Stimulated activated CD4-positive, alpha-beta T cell treated with anti-CD3 and anti-CD28 coated beads, TNF-alpha, amount 100 ng/mL, for 48 hours (primary cell): ENCODE results near the gene OSBPL6.

Experiments
- DNase-seq, 3 donors: peaks; one replicate each; pipeline ENCODE4 v3.0.0-alpha.2; 2020; ENCODE audit warnings: low read depth in 3 of 3

Gene OSBPL6

DNA sequence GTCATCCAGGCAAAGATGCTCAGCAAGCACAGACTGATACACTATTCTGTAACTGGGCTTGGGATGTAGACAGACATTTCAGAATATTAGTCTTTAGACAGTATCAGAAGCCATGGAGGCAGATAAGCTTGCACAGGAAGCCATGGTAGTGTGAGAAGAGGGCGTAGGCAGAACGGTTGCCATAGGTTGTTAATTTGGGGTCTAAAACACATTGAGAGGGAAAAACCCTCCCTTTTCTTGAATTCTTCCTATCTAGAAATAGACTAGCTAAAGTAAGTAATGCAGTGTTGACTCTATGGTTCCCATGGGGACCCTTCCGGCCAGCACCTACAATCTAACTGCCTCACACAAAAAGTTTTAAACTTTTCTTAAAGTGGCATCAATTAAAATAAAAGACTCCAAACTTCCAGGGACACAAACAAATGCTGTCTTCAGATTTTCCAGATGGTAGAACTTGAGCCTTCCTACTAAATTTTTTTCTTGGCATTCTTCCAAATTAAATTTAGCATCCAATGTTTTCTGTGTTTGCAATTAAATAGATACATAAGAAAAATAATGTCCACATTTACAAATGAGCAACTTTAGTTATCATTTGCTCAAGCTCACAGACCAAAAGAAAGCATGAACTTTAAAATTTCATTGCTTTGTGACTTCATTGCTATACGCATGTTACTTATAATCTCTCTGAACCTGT, 254.8 kb downstream of the OSBPL6 start:
- DNase-seq, result no peak

DNA sequence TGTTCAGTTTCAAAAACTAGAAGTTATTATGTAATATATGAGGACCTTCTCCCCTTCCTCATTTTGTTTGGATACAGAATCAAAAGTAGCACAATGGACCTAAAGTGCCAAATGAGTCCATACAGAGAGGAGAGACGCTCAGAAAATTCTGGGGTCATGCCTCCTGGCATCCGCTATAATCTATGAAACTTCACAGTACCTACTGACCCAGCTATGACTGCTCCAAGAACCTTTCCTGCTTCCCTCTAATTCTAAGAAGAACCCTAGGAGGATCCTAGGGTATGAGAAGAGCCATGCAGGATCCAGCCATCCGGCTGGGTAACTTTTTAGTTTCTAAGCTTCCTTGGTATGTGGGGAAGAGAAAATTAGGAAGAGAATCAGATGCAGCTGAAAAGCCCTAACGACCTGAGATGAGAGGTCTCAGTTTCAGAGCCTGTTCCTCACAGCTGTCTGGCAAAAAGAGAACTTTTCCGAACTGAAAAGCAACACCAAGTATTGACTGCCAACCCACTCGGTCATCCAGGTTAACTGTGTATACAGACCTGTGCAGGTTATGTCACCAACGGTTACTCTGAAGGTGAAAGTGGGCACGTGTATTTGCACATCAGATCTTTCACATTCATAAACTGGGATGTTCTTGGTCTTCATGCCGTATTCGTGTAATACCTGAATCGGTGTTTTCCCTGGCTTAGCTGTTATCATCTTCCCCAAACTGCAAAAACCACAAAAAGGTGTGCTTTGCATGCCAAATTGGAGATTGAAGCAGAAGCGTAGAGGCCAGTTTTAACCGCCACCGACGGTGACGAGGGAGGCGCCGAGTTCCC, 255.6 kb downstream of the OSBPL6 start:
- no peak for DNase-seq

DNA sequence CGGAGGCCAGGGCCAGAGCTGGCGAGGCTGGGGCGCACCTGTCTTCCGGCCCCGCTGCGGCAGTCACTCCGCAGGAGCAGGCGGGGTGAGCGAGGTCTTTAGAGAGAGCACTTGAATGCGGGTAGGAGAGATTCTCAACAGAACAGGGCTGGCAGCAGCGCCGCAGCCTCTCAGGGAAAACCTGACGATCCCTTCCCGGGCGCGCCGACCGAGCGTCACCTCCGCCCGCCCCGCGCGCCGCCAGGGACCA, 256.1 kb downstream of the OSBPL6 start:
- peak in 1 of 3 donors; percentile 74 for DNase-seq

DNA sequence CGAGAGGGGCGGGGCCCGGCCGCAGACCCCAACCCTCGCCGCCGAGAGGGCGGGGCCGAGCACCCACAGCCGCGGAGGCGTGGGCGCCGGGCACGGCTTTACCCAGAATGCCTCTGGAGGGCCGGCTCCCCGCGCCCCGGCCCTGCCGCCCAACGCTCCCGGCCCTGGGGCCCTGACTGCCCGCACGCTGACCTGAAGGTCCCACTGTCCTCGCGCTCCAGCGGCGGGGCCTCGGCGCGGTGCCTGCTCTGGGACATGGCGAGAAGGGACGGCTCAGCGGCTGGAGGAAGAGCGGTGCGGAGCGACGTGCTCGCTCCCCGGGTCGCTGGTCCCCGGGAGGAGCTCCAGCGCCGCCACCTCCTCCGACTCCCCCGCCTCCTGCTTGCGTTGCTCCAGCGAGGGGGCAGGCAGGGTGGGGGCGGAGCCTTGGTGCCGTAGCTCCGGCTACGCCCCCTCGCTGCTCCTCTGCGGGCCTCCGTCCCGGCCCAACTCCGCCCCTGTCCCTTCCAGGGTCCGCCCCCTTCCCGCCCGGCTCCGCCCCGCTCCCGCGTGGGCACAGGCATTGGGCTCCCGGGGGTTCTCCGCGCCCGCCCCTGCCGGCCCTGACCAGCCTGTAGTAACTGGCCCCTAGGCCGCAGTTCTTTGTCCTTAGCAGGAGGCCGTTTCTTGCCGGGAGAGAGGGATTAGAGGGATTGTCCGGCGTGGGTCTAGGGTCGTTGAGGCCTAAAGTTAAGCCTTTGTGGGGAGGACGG, 256.6 kb downstream of the OSBPL6 start, which contains the start of the genes PJVK and PRKRA:
Gene PJVK (plus strand): TSS at position 605 of the 752 bp plus-strand sequence. CDS start 2,032 bp downstream, outside the sequence.
Gene PRKRA (minus strand): TSS at position 402 of the 752 bp plus-strand sequence. CDS start 145 bp downstream, at position 257.
- peak; percentile 89 to 96 (median 92) for DNase-seq

DNA sequence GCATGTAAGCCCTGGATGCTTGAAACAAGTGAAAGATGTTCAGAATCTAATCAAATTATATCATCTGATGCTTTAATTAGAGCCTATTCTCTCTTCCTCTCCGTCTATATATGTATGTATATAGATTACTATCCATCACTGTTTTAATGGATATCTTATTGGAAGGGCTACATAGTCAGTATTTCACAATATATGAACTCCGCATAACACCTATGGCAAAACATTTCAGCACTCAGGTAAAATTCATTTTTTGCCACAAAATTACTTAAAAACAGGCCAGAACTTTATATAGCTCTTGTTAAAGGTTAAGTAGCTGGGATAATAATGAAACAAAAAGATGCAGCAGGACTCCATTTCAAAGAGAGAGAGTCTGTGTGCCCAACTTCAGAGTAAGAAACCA, 258.0 kb downstream of the OSBPL6 start:
- no peak for DNase-seq
